ENCODE data around the gene SUPT6H. TPM values are rescaled to one million over a fixed set of nuclear protein-coding genes. Genes with fewer than 3 reads are reported as not detected.

Gene SUPT6H
- total and polyA plus RNA-seq, 2 donors (not counting 1 experiment from before 2014, with no cell fraction given), result 34.7 to 61.6 TPM

DNA sequence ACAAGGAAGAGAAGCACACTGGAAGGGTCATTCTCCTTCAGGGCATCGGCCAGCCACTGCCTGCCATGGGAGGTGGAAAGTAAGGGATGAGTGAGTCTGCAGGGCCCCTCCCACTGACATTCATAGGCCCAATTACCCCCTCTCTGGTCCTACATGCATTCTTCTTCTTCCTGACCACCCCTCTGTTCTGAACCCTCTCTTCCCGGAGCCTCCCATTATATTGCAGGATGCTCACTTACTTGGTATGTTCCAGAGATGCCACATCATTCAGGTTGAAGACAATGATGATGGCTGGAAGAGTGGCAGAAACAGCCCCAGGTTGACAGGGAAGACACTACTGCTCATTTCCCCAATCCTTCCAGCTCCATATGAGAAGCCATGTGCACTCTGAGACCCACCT is 53.2 kb downstream of the SUPT6H start:
- H3K27ac ChIP-seq (ENCODE audit: insufficient read depth, low read length), result no peak overlapping the region
- H3K79me2 ChIP-seq (ENCODE audit: control insufficient read depth, insufficient read depth, low read length), result peaks cover 29% of the 10 kb centered on the region
- H3K4me3 ChIP-seq (replicated peaks in 1 of 4; ENCODE audit: control extremely low read depth in 1 of 4, insufficient read depth in 1 of 4, low read depth in 3 of 4, low read length in 4 of 4), result peak overlapping the region in 2 of 4 experiments; percentile 75 to 85
- peaks cover 27% of the 10 kb centered on the region for H3K36me3 ChIP-seq (ENCODE audit: control insufficient read depth, insufficient read depth, low read length)
- H4K20me1 ChIP-seq (ENCODE audit: control insufficient read depth, extremely low read depth, insufficient read depth, low read length), result no peaks in the 10 kb centered on the region
- no peak for DNase-seq (ENCODE audit: low read depth in 2 of 2)
- H3K9ac ChIP-seq (ENCODE audit: insufficient read depth, low read length), result no peak overlapping the region
- TF ChIP-seq, protein P1, sequence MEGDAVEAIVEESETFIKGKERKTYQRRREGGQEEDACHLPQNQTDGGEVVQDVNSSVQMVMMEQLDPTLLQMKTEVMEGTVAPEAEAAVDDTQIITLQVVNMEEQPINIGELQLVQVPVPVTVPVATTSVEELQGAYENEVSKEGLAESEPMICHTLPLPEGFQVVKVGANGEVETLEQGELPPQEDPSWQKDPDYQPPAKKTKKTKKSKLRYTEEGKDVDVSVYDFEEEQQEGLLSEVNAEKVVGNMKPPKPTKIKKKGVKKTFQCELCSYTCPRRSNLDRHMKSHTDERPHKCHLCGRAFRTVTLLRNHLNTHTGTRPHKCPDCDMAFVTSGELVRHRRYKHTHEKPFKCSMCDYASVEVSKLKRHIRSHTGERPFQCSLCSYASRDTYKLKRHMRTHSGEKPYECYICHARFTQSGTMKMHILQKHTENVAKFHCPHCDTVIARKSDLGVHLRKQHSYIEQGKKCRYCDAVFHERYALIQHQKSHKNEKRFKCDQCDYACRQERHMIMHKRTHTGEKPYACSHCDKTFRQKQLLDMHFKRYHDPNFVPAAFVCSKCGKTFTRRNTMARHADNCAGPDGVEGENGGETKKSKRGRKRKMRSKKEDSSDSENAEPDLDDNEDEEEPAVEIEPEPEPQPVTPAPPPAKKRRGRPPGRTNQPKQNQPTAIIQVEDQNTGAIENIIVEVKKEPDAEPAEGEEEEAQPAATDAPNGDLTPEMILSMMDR (conservative IDR thresholded peaks at IDR 0.05 in 1 of 2, IDR thresholded peaks at IDR 0.05 in 1 of 2; ENCODE audit: low read depth in 1 of 2, low read length in 2 of 2), result no peak
- TF ChIP-seq EZH2 (IDR thresholded peaks at IDR 0.05; ENCODE audit: low read length, missing control alignments), result no peak
- peak overlapping the region; percentile 88 for H3K4me2 ChIP-seq (ENCODE audit: extremely low read depth, insufficient read depth, low read length)
- H3K4me1 ChIP-seq (ENCODE audit: control insufficient read depth, extremely low read depth, insufficient read depth, low read length), result peaks cover 16% of the 10 kb centered on the region
- H3K9me3 ChIP-seq (ENCODE audit: control insufficient read depth, insufficient read depth, low read depth, low read length), result no peaks in the 10 kb centered on the region
- no peak overlapping the region for H2AFZ ChIP-seq (ENCODE audit: low read length)
- no peaks in the 10 kb centered on the region for H3K27me3 ChIP-seq (ENCODE audit: control insufficient read depth, insufficient read depth, low read length)

DNA sequence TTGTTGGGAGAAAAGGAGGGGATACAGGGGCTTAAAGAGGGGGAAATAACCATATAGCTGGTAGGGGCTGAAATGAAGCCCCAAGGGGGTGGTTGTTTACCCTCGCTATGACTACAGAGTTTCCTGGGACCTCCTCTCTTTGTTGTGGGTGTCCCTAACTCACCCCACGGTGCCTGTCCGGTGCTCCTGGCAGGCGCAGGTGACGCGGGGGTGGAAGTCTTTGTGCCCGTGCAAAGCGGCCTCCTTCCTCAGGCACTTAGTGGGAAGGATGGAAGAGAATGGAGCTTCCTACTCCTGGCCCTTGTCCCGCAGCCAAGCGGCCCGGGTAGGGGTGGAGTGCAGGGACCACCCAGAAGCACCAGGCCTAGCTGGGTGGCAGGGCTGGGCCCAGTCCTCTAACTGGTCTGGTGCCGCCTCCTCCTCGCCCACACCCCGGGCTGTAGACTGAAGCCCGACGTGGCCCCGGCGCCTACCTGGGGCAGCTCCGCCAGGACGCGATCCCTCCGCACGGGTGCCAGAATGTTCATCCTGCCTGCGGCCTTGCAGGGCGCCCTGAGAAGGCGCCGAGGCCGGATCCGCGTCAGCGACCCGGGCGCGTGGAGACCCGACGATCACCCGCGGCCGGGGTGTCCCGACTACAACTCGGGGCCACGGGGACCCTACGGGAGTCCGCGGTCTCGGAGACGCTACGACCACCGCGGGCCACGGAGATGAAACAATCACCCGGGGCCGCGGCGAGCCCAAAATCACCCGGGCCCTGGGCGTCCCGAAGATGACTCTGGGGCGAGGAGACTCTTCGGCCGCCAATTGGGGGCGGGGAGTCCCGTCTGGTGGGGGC is 55.0 kb downstream of the SUPT6H start:
- H3K4me3 ChIP-seq (replicated peaks in 1 of 4; ENCODE audit: control extremely low read depth in 1 of 4, insufficient read depth in 1 of 4, low read depth in 3 of 4, low read length in 4 of 4), result peak overlapping the region; percentile 75 to 86 (median 84)
- peaks cover 46% of the 10 kb centered on the region for H3K79me2 ChIP-seq (ENCODE audit: control insufficient read depth, insufficient read depth, low read length)
- no peaks in the 10 kb centered on the region for H4K20me1 ChIP-seq (ENCODE audit: control insufficient read depth, extremely low read depth, insufficient read depth, low read length)
- H3K4me2 ChIP-seq (ENCODE audit: extremely low read depth, insufficient read depth, low read length), result peak overlapping the region; percentile 88
- peak; percentile 36 to 48 for DNase-seq (ENCODE audit: low read depth in 2 of 2)
- no peaks in the 10 kb centered on the region for H3K27me3 ChIP-seq (ENCODE audit: control insufficient read depth, insufficient read depth, low read length)
- peak overlapping the region; percentile 91 for H3K9ac ChIP-seq (ENCODE audit: insufficient read depth, low read length)
- peaks cover 13% of the 10 kb centered on the region for H3K4me1 ChIP-seq (ENCODE audit: control insufficient read depth, extremely low read depth, insufficient read depth, low read length)
- peaks cover 31% of the 10 kb centered on the region for H3K36me3 ChIP-seq (ENCODE audit: control insufficient read depth, insufficient read depth, low read length)
- no peaks in the 10 kb centered on the region for H3K9me3 ChIP-seq (ENCODE audit: control insufficient read depth, insufficient read depth, low read depth, low read length)
- peak overlapping the region; percentile 88 for H3K27ac ChIP-seq (ENCODE audit: insufficient read depth, low read length)
- H2AFZ ChIP-seq (ENCODE audit: low read length), result no peak overlapping the region
- no peak for TF ChIP-seq EZH2 (IDR thresholded peaks at IDR 0.05; ENCODE audit: low read length, missing control alignments)
- TF ChIP-seq, protein P1 (conservative IDR thresholded peaks at IDR 0.05 in 1 of 2, IDR thresholded peaks at IDR 0.05 in 1 of 2; ENCODE audit: low read depth in 1 of 2, low read length in 2 of 2), result no peak

DNA sequence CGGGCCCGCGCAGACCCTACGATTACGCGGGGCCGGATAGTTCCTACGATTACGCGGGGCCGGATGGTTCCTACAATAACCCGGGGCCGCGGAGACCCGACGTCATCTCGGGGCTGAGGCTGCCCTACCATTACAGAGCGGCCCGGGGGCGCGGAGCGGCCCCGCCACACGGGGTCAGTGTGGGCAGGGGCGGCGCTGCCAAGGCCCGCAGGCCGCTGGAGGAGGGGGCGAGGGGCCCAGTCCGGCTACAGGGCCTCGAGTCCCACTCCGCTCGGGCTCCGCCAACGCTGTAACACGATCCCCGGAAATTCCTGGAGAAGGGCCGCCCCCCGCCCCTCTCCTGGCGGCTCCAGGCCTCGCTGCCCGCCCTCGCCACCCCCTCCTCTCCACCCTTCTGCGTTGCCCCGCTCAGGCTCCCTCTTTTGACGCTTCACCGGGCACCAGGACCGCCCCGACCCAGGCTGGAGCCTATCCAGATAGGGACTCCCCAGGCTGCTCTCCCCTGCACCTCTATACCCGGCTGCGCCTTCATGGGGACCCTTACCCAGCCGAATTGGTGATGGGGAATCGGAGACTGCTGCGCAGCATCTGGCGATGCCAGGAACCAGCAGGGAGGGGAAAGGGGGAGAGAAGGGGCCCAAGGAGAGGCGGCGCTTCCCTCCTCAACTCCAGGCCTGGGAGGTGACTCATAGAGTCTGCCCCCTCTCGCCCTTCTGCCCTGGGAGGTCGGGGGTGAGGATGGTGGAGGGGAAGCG is 55.8 kb downstream of the SUPT6H start, which contains the start of gene RAB34:
TSS of gene RAB34 (minus strand) at position 291 of the 755 bp plus-strand sequence. CDS start 602 bp downstream, outside the sequence.
- H3K27ac ChIP-seq (ENCODE audit: insufficient read depth, low read length), result peak within 1 kb of the TSS; percentile 88

More for the DNA sequence above, 55.8 kb downstream of the SUPT6H start, which contains the start of gene RAB34:
- no peaks in the 10 kb centered on the region for H3K27me3 ChIP-seq (ENCODE audit: control insufficient read depth, insufficient read depth, low read length)
- peaks cover 11% of the 10 kb centered on the region for H3K4me1 ChIP-seq (ENCODE audit: control insufficient read depth, extremely low read depth, insufficient read depth, low read length)
- peaks cover 54% of the 10 kb centered on the region for H3K79me2 ChIP-seq (ENCODE audit: control insufficient read depth, insufficient read depth, low read length)
- TF ChIP-seq, protein P1 (conservative IDR thresholded peaks at IDR 0.05 in 1 of 2, IDR thresholded peaks at IDR 0.05 in 1 of 2; ENCODE audit: low read depth in 1 of 2, low read length in 2 of 2), result peak; percentile 16 to 19
- TF ChIP-seq EZH2 (IDR thresholded peaks at IDR 0.05; ENCODE audit: low read length, missing control alignments), result no peak
- H3K4me2 ChIP-seq (ENCODE audit: extremely low read depth, insufficient read depth, low read length), result peak within 1 kb of the TSS; percentile 88
- H2AFZ ChIP-seq (ENCODE audit: low read length), result no peak within 1 kb of the TSS
- H4K20me1 ChIP-seq (ENCODE audit: control insufficient read depth, extremely low read depth, insufficient read depth, low read length), result no peaks in the 10 kb centered on the region
- peak within 1 kb of the TSS; percentile 91 for H3K9ac ChIP-seq (ENCODE audit: insufficient read depth, low read length)
- peaks cover 29% of the 10 kb centered on the region for H3K36me3 ChIP-seq (ENCODE audit: control insufficient read depth, insufficient read depth, low read length)
- H3K4me3 ChIP-seq (replicated peaks in 1 of 4; ENCODE audit: control extremely low read depth in 1 of 4, insufficient read depth in 1 of 4, low read depth in 3 of 4, low read length in 4 of 4), result peak within 1 kb of the TSS; percentile 75 to 86 (median 84)
- peak; percentile 91 to 92 for DNase-seq (ENCODE audit: low read depth in 2 of 2)
- H3K9me3 ChIP-seq (ENCODE audit: control insufficient read depth, insufficient read depth, low read depth, low read length), result no peaks in the 10 kb centered on the region
